GM10847 (cell line): ENCODE results near the gene ALOX5AP.

Source experiments
- POLR2A ChIP-seq: IDR thresholded peaks from 2 replicates; pipeline ENCODE4 v1.6.1; 2011; ENCODE audit not compliant: insufficient read length; ENCODE audit errors: extremely low read depth

The ALOX5AP gene

GRCh38 chr13:30726192-30726591 lies 9.2 kb upstream of the ALOX5AP start:
- no peak for TF ChIP-seq POLR2A

- TF ChIP-seq POLR2A = no peak
These were observed 7.6 kb upstream of the ALOX5AP start for GRCh38 chr13:30727491-30728355.

- no peak for TF ChIP-seq POLR2A
These were observed 5.5 kb upstream of the ALOX5AP start for GRCh38 chr13:30729801-30730200.

- no peak for TF ChIP-seq POLR2A
These were observed 4.8 kb upstream of the ALOX5AP start for GRCh38 chr13:30730526-30730925.

GRCh38 chr13:30731361-30732045 lies 3.8 kb upstream of the ALOX5AP start:
- no peak for TF ChIP-seq POLR2A

- TF ChIP-seq POLR2A = no peak
These were observed 3.3 kb upstream of the ALOX5AP start for GRCh38 chr13:30732046-30732390.

- TF ChIP-seq POLR2A = no peak
These were observed 904 bp upstream of the ALOX5AP start for GRCh38 chr13:30734439-30734838.

- TF ChIP-seq POLR2A = no peak
These were observed 481 bp downstream of the ALOX5AP start for GRCh38 chr13:30735872-30736175.

GRCh38 chr13:30736461-30737320 lies 1.3 kb downstream of the ALOX5AP start:
- TF ChIP-seq POLR2A = no peak

- TF ChIP-seq POLR2A = no peak
These were observed 2.4 kb downstream of the ALOX5AP start for GRCh38 chr13:30737511-30738337.

GRCh38 chr13:30738526-30739236 lies 3.3 kb downstream of the ALOX5AP start:
- no peak for TF ChIP-seq POLR2A

GRCh38 chr13:30739237-30739528 lies 3.8 kb downstream of the ALOX5AP start:
- no peak for TF ChIP-seq POLR2A

- no peak for TF ChIP-seq POLR2A
These were observed 4.7 kb downstream of the ALOX5AP start for GRCh38 chr13:30739761-30740642.

GRCh38 chr13:30742901-30743300 lies 7.6 kb downstream of the ALOX5AP start:
- no peak for TF ChIP-seq POLR2A
